Neural cell (in vitro differentiated cells): ENCODE measurements around the gene KIAA2012.

Source experiments
- CTCF ChIP-seq: fragments of 450-650 bp; IDR thresholded peaks from 2 replicates; pipeline ENCODE4 v1.5.1; 2014; ENCODE audit warnings: antibody characterized with exemption, mild to moderate bottlenecking, moderate library complexity; ENCODE audit not compliant: poor library complexity, severe bottlenecking
- EP300 ChIP-seq: fragments of 450-650 bp; conservative IDR thresholded peaks from 2 replicates; pipeline ENCODE4 v1.6.1; 2014; ENCODE audit warnings: antibody characterized with exemption, mild to moderate bottlenecking, moderate library complexity; ENCODE audit not compliant: poor library complexity, severe bottlenecking
- MXI1 ChIP-seq: fragments of 450-650 bp; conservative IDR thresholded peaks from 2 replicates; pipeline ENCODE4 v1.6.1; 2014; ENCODE audit warnings: antibody characterized with exemption, mild to moderate bottlenecking; ENCODE audit not compliant: poor library complexity, severe bottlenecking
- POLR2AphosphoS5 ChIP-seq: IDR thresholded peaks from 2 replicates; pipeline ENCODE4 v1.6.1; 2012
- RAD21 ChIP-seq: fragments of 450-650 bp; conservative IDR thresholded peaks from 2 replicates; pipeline ENCODE4 v1.6.1; 2014; ENCODE audit warnings: antibody characterized with exemption, mild to moderate bottlenecking, moderate library complexity
- SMC3 ChIP-seq: fragments of 450-650 bp; conservative IDR thresholded peaks from 2 replicates; pipeline ENCODE4 v1.6.1; 2014; ENCODE audit warnings: antibody characterized with exemption, mild to moderate bottlenecking, moderate library complexity; ENCODE audit not compliant: poor library complexity
- TAF1 ChIP-seq: IDR thresholded peaks from 2 replicates; pipeline ENCODE4 v1.6.1; 2012; ENCODE audit warnings: low read depth

- no peak for TF ChIP-seq CTCF
- no peak for TF ChIP-seq SMC3
- TF ChIP-seq POLR2AphosphoS5: no peak
- no peak for TF ChIP-seq MXI1
- TF ChIP-seq RAD21: no peak
- no peak for TF ChIP-seq EP300
- no peak for TF ChIP-seq TAF1
These were observed 48.2 kb upstream of the KIAA2012 start for GRCh38 chr2:202024871-202025270.
